GM19328 (cell line): ENCODE results near the gene INMT.

Experiments used
- ATAC-seq: cut with Tn5 transposase; IDR thresholded peaks from one replicate; pipeline ENCODE4 v1.9.1; 2021; ENCODE audit warnings: mild to moderate bottlenecking, moderate library complexity; ENCODE audit not compliant: unreplicated experiment

Gene INMT

DNA sequence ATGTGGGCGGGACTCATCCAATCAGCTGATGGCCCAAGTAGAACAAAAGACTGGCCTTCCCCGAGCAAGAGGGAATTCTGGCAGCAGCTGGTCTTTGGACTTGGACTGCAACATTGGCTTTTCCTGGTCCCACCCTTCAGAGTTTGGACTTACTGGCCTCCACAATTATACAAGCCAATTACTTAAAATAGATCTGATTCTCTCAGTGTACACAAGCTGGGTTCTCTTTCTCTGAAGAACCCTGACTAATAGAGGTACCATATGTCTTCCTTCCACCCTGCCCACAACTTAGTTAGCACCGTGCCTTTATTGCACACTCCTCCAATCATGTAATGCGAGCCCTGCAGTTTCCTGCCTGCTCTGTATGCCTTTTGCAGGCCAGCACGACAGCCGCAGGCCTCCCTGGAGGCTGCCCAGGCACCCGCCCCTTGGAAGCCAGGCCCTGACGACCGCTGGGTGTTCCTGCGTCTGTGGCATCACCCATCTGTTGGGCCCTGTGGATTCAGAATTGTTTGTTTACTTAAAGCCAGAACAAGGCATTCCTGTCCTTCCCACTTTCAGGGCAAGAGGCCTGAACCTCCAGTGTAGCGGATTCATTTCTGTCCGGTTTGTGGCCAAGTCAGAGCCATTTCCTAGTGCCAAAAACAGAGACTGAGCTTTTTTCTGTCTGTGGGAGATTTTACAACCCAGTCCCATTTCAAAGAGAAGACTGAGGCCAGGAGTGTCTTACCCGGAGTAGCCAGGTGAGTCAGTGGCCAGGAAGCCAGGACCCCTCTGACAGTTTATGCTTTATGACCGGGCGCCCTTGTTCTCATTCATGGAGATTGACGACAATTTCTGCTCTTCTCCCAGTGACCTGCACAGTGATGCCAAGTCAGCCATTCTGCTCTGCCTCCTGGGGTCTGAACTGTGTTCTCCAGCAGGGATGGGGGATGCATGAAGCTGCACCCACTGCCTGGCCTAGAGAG is 968 bp upstream of the INMT start:
- no peak for ATAC-seq

DNA sequence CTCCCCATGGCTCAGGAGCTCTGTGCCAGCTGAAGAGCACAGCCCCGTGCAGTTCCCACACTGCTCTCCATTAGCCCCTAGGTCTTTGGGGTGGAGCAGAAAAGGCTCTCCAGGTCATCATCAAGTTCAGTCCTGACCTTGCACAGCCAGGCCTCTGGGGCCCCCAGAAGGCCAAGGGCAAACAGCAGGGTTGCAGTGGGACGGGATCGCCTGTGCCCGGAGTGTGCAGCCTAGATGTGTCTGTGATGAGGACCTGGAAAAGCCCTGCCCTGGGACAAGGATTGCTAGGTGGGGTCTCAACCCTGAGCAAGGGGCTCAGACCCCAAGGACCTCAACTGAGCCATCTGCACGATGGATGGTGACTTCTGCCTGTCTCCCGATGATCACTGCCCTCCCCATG is 549 bp downstream of the INMT start:
- ATAC-seq = no peak

GRCh38 chr7:30752979-30753378 is 1.0 kb downstream of the INMT start:
- ATAC-seq = no peak

- ATAC-seq = no peak
Observed at GRCh38 chr7:30754315-30754877, 2.5 kb downstream of the INMT start.

- ATAC-seq = no peak
Observed at GRCh38 chr7:30755384-30756154, 3.6 kb downstream of the INMT start.

DNA sequence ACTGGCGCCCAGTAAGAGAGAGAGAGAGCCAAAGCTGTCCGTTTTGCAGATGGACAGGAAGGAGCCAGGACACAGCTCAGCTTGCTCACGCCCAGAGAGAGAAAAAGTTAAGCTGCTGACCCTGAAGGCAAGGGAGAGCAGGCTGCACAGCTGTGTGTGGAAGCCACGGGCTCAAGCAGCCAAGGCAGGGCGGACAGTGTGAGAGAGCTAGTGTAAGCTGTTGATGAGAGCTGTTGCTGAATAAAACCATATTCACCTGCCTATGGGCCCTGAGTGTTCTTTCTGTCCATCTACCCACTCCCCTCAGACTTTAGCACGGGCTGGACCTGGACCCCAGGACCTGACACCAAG is 5.4 kb downstream of the INMT start:
- no peak for ATAC-seq

- no peak for ATAC-seq
Observed at GRCh38 chr7:30760514-30761213, 8.7 kb downstream of the INMT start.

GRCh38 chr7:30761214-30762156 is 9.6 kb downstream of the INMT start:
- no peak for ATAC-seq

GRCh38 chr7:30764030-30764975 is 12.4 kb downstream of the INMT start:
- no peak for ATAC-seq

- no peak for ATAC-seq
Observed at GRCh38 chr7:30765408-30765807, 13.5 kb downstream of the INMT start.

- ATAC-seq = no peak
Observed at GRCh38 chr7:30770845-30771173, 18.9 kb downstream of the INMT start.

DNA sequence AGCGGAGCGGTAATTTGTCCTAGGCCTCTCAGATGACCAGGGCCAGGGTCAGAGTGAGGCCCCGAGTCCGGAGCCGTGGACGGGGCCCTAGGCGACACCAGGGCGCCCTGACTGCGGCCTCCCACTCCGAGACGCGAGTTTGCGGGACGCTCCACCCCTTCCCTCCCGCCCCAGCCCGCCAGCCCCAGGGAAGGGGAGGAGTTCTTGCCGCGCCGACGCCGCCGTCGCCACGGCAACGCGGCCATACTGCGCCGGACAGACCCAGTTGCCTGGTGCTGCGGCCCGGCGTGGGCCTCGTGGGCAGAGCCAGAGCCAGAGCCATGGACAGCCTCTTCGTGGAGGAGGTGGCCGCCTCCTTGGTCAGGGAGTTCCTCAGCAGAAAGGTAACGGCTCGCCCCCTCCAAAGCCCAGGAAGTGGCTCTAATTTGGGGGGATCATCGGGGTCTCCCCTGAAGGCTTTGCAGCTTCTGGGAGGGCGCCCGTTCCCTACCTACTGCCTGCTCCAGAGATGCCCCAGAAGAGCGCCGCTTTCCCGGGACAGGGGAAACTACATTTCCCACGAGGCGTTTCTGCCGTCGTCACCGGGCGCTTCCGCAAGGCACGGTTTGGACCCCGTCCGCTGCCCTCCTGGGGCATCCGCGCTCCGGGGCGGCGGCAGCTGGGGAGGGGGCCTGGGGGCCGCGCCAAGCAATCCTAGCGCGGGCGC is 19.4 kb downstream of the INMT start, which contains the start of gene MINDY4:
Gene MINDY4 (plus strand): TSS at position 244 of the 706 bp plus-strand sequence. CDS start 77 bp downstream, at position 321.
- ATAC-seq = peak; percentile 89

- no peak for ATAC-seq
Observed at GRCh38 chr7:30771880-30772425, 20.0 kb downstream of the INMT start.

DNA sequence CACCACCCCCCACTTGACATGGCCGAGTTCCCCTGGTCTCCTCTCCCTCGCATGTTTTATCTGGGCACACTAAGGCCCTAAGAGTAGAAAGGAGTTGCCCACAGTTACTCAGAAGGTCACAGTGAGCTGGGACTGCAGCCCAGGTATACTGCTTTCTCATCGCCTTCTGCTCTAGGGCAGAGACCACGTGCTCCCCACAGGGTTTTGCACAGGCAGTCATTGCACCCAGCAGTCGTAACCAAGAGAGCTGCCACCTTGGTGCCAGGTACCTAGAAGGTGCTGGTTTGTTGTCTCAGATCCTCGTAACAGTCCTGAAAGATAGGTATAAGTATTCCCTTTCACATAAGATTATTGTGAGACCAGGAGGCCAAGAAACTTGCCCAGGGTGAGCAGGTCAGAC is 21.0 kb downstream of the INMT start:
- ATAC-seq = no peak

- ATAC-seq = no peak
Observed at GRCh38 chr7:30775992-30776391, 24.1 kb downstream of the INMT start.

GRCh38 chr7:30776971-30777370 is 25.0 kb downstream of the INMT start:
- ATAC-seq = no peak

DNA sequence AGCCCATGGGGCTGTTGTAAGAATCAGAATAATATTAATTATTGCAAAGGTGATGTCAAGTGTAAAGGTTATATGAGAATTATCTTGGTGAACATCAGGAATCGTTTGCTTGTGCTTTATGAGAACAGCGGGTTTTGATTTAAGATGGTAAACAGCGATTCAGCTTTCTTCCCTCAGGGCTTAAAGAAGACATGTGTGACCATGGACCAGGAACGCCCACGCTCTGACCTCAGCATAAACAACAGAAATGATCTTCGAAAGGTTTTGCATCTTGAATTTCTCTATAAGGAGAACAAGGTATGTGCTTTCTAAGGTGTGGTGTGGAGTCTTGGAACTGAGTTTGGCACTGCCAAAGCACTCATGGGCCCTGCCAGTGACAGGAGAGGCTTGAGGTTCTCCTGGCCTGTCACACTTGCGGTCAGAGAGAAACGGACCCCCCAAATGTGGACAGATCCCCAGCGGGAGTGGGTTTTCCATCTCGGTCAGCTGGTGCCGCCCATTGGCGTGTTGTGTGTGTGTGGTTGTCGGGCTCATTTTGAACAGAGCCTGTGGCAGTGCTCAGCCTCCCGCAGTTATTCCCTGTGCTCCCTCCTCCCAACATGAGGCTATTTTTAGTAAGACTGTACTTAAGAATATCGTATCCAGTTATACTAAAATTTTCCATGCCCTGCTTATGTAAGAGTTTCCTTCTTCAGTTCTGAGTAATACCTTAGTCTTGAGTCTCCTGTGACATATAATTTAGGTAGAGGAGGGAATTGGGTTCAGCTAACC is 26.5 kb downstream of the INMT start:
- ATAC-seq = no peak
